NCI-H226 (cell line): ENCODE results near the gene SELENOT.
A peak's percentile ranks its signal among the peaks of the same experiment; 100 is the strongest.

Experiments used
- DNase-seq: peaks from one replicate; pipeline ENCODE4 v3.0.0-alpha.2; 2015

Gene SELENOT

GRCh38 chr3:150603153-150603979 lies at the start of gene SELENOT:
Gene SELENOT (plus strand): TSS chr3:150603321. CDS start chr3:150603363, 42 bp downstream.
- peak; percentile 90 for DNase-seq

DNA sequence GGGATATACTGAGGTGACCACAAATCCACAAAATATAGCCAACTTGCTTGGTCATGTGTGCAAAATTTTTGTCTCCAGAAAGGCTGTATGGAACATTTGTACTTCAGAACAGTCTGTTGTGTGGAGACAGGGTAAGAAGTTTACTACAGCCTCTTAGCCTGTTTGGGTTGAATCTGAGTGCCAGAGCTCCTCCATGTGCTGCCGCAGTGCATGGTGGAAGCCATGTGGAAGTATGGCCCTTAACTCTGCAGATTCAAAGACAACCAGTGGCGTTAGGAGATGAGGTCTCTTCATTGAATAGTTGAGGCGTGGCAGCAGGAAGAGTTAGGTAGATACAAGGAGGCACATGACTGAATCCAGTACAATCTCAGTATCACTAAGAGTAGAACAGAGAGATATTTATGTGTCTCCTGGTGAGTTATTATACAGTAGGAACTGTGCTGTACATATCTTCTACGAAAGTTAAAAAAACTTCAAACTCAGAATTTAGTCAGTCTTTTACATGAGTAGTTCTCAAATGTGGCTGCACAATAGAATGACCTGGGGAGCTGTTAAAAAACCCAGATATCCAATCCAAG lies 47.2 kb upstream of the SELENOT start:
- DNase-seq, result no peak

- DNase-seq, result no peak
Measured at GRCh38 chr3:150556792-150557191, 46.3 kb upstream of the SELENOT start.

DNA sequence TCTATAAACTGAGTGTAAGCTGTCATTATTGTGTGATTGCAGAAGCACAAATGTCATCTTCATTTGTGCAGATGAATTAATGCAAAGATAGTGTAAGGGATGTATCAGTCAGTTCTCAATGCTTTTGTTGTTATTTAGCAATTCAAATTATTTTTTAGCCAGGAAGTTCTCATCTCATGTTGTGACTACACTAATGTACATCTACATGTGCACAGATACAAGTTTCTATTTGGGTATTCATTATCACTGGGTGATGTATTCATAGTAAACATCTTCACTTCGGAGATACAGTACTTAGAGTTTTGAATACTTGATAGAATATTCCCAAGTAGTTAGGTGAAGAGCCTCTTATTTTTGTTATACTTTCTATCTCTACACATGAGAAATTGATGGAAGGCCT lies 45.4 kb upstream of the SELENOT start:
- DNase-seq, result no peak

- DNase-seq, result no peak
Measured at GRCh38 chr3:150564243-150564642, 38.9 kb upstream of the SELENOT start.

DNA sequence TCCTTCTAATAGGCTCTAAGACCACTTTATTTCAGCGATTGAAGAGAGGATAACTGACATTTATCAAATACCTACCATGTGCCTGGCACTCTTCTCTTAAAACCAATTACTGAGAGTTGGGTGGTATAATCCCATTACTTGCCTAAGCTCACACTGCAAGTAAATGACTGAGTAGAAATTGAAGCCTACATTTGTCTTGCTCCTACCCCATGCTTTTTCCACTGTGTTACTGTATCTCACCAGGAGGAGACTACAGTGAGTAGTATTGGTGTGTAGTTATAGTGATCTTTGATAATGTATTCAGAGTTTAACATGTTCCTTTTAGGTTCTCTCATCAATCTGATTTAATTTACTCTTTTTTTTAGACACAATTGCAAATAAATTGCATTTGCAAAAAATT lies 35.8 kb upstream of the SELENOT start:
- DNase-seq, result no peak

DNA sequence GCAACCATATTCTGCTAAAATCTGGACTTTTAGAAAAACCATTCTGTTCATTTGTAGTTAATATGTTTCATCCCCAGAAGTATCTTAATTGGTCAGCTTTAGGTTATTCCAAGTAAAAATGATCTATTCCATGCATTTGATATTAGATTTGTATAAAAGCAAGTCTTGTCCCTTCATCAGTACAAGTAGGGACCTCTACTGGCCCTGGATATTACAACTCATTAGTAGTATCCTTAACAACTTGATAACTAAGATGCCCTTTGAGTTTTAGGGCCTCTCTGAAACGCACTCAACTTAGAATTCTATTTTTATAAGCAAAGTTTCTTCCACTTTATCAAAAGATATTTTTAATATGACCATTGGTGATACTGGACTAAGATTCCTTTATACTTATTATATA lies 25.3 kb upstream of the SELENOT start:
- no peak for DNase-seq

DNA sequence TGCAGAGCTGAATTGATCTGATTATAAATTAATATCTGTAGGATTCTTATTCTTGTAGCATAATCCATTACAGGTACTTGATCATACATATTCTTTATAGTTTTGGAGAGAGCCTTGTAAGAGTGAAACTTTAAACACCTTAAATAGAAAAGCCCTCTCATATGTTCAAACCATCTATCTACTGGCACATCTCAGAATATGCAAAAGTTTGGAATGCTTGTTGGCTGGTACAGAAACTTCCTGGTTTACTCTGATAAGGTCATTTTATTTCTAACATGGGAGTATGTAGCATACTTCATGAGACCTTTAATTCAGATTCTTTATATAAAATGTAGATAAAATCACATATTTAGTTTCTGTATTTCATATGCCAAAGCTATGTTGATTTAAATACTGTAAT lies 21.9 kb upstream of the SELENOT start:
- DNase-seq, result no peak

- no peak for DNase-seq
Measured at GRCh38 chr3:150582620-150583019, 20.5 kb upstream of the SELENOT start.

DNA sequence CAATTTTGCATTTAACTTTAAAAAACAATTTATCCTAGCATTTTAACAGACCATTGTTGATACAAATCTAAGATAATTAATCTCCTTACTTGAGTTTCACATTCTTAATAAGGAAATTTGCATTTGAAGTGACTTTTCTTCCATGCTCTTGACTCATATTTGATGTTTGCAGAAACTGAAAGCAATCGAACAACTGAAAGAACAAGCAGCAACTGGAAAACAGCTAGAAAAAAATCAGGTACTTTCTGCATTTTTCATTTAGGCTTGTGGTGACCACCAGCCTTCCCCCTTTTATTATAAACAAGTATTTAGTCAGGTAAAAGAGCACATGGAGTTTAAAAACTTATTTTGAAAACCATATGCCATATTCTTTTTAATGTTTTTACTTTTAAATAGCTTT lies 20.1 kb upstream of the SELENOT start:
- DNase-seq, result no peak

GRCh38 chr3:150588027-150588830 lies 14.9 kb upstream of the SELENOT start:
- no peak for DNase-seq

DNA sequence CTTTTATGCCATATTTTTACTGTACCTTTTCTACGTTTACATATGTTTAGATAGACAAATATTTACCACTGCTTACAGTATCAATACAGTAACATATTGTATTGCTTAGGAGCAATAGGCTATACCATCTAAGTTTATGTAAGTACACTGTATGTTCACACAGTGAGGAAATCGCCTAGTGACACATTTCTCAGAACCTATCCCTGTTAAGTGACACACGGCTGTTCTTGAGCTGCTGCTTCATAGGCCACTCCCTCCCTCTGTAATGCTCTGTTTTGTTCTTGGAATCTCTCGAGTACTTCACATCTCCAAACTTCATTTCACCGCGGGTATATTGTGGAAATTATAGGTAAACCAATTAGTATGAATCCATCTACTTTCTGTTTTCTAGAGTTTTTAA lies 13.4 kb upstream of the SELENOT start:
- DNase-seq, result no peak

GRCh38 chr3:150594150-150594549 lies 9.0 kb upstream of the SELENOT start:
- DNase-seq, result no peak

- DNase-seq, result no peak
Measured at GRCh38 chr3:150597646-150598045, 5.5 kb upstream of the SELENOT start.

- peak; percentile 84 for DNase-seq
Measured at GRCh38 chr3:150599611-150600297, 3.4 kb upstream of the SELENOT start.

DNA sequence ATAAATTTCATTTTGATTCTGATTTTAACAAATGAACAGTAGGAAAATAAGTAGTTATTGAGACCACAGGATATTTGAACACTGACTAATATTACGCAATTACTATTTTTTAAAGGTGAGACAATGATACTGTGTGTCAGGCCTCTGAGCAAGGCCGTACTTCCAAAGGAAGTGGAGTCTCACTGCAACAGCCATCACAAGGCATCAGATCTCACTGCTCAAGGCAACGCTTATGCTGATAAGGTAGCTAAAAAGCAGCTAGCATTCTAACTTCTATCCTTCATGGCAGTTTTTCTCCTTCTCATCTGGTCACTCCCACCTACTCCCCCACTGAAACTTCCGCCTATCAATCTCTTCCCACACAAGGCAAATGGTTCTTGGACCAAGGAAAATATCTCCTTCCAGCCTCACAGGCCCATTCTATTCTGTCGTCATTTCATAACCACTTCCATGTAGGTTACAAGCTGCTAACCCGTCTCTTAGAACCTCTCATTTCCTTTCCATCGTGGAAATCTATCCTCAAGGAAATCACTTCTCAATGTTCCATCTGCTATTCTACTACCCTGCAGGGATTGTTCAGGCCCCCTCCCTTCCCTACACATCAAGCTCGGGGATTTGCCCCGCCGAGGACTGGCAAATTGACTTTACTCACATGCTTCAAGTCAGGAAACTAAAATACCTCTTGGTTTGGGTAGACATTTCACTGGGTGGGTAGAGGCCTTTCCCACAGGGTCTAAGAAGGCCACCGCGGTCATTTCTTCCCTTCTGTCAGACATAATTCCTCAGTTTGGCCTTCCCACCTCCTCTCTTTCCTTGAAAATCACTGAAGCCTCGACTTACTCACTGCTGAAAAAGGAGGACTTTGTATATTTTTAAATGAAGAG lies 2.2 kb upstream of the SELENOT start:
- peak; percentile 91 for DNase-seq

DNA sequence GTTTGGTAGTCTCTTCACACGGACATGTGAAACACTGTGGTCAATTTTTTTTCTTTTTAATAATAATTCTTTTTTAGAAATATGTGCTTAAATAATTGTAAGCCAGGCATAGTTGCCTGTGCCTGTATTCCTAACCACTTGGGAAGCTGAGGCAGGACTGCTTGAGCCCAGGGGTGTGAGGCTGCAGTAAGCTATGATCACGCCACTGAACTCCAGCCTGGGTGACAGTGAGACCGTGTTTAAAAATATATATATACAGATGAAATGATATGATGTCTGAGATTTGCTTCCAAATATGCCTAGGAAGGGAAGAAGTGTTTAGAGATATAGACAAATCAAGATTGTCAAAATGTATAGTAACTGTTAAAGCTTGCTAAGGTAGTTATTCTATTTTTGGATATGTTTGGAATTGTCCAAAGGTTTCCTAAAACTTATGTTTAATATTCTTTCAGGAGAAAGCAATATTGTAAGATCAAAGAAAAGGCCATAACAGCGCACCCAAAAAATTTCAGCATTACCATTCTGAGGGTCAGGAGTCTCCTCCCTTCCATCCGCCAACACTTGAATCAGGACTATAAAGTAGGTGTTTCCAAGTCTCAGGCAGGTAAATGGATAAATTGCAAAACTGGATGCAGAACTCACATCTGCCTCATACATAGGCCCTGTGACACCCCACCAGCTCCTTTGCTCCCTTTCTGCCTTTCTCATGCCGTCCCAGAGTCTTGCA lies 532 bp upstream of the SELENOT start:
- DNase-seq, result no peak

DNA sequence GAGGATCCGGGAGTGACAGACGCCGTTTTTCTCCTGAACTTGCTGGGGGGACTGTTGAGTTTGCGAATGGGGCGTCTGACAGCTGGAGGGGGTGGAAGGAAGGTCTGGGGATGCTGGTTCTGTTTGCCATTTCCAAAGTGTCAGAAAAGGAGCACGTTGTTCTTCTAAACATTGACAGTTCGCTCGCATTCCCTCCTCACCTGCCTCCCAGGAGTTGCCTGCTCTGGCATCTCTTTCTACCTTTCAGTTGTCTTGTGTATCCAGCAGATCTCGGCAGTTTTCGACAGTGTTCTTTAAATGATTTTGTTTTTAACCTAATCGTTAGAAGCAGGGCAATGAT lies 829 bp downstream of the SELENOT start:
- DNase-seq, result no peak

DNA sequence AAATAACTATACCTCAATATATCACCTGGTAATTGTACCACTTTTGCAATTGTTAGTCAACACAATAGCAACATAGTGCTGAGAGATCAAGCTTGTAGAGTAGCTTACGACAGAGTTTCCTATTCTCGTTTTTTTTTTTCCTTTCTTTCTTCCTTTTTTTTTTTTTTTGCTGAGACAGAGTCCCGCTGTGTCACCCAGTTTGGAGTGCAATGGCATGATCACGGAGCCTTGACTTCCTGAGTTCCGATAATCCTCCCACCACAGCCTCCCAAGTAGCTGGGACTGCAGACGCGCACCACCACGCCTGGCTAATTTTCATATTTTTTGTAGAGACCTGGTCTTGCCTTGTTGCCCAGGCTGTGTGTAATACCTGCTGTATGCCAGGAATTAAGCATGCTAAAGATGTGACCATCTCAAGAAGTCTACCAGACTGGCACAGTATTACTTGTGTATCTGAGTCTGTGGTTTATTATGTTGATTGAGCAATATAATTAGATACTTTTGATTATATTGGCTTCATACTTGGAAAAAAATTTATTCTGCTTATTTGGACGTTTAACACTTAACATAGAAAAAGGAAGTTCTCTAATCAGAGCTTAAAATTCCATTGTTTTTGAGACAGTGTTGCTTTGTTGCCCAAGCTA lies 3.0 kb downstream of the SELENOT start:
- DNase-seq, result no peak

DNA sequence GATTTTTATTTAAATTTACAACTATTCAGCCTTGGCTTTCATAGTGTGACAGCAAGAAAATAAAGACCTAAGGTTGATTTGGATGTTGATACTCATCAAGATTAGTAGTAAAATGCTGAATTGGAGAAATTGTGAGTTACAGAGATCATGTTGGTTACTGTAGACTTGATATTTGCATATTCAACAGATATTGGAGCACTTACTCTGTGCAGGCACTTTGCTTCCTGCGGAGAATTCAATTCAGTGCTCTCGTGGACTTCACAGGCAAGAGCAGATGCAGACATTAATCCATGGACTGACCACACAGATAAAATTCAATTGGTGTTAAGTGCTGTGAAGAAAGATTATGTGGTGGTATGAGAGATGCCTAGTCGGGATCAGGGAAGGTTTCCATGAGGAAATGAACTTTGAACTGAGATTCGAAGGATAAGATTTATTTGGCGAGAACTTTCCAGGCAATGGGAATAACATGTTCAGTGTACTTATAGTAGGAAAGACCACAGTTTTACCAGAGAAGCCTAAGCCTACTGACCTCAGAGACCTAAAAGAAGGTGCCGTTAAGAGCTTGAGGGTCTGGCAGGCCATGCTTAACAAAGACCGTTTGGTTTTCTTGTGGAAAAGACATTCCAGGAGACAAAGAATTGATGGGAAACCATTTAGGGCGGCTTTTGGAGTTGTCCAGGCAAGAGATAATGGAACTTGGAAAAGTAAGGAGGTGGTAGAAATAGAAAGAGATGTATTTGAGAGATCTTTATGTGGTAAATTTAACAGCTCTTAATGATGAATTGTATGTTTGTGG lies 4.3 kb downstream of the SELENOT start:
- no peak for DNase-seq
